Neuronal stem cell (in vitro differentiated cells): ENCODE results near the gene DBNDD1.

Source experiments
- DNase-seq: peaks from one replicate; pipeline ENCODE4 v3.0.0-alpha.2; 2013; ENCODE audit warnings: low spot score
- H2AFZ ChIP-seq: one replicate; pipeline ENCODE4 v1.6.1; 2013; ENCODE audit warnings: mild to moderate bottlenecking, low read length, inconsistent platforms
- H2AK5ac ChIP-seq: 2 replicates; pipeline ENCODE4 v1.6.1; 2013; ENCODE audit warnings: low read depth, mild to moderate bottlenecking, inconsistent platforms, low read length, moderate library complexity, mixed read lengths
- H2BK120ac ChIP-seq: 2 replicates; pipeline ENCODE4 v1.6.1; 2013; ENCODE audit warnings: low read depth, mild to moderate bottlenecking, inconsistent platforms, low read length, moderate library complexity, mixed read lengths
- H2BK12ac ChIP-seq: one replicate; pipeline ENCODE4 v1.6.1; 2013; ENCODE audit warnings: low read length, inconsistent platforms
- H2BK15ac ChIP-seq: 2 replicates; pipeline ENCODE4 v1.6.1; 2013; ENCODE audit warnings: mild to moderate bottlenecking, low read length, inconsistent platforms, mixed read lengths
- H2BK5ac ChIP-seq: one replicate; pipeline ENCODE4 v1.6.1; 2013; ENCODE audit warnings: inconsistent platforms, mild to moderate bottlenecking, low read length, moderate library complexity
- H3K14ac ChIP-seq: one replicate; pipeline ENCODE4 v1.6.1; 2013; ENCODE audit warnings: low read length, inconsistent platforms
- H3K18ac ChIP-seq: 2 replicates; pipeline ENCODE4 v1.6.1; 2013; ENCODE audit warnings: low read length, inconsistent platforms
- H3K23ac ChIP-seq: 2 replicates; pipeline ENCODE4 v1.6.1; 2013; ENCODE audit warnings: low read depth, mild to moderate bottlenecking, mixed read lengths, low read length, inconsistent platforms; ENCODE audit not compliant: poor library complexity
- H3K27ac ChIP-seq: replicated peaks from 3 replicates; pipeline ENCODE4 v1.5.1; 2013; ENCODE audit warnings: low read length, inconsistent platforms
- H3K27me3 ChIP-seq, 3 experiments: 2 replicates each; pipeline ENCODE4 v1.6.1; 2013; ENCODE audit warnings: low read length in 3 of 3, mild to moderate bottlenecking in 2 of 3, inconsistent platforms in 1 of 3, low read depth in 1 of 3, mixed read lengths in 1 of 3, moderate library complexity in 1 of 3; ENCODE audit not compliant: control insufficient read depth in 3 of 3, insufficient read depth in 3 of 3
- H3K36me3 ChIP-seq, 2 donors: replicated peaks in 1 of 2; 2 replicates each; pipeline ENCODE4 v1.6.1; 2013; ENCODE audit warnings: low read length in 2 of 2; ENCODE audit not compliant: control insufficient read depth in 2 of 2, insufficient read depth in 2 of 2
- H3K4ac ChIP-seq: 2 replicates; pipeline ENCODE4 v1.6.1; 2013; ENCODE audit warnings: inconsistent platforms, mild to moderate bottlenecking, low read length, moderate library complexity
- H3K4me1 ChIP-seq, 2 donors: 1 replicate in 1 of 2; 2 replicates in 1 of 2; pipeline ENCODE4 v1.6.1; 2013; ENCODE audit warnings: low read length in 2 of 2, low read depth in 1 of 2; ENCODE audit not compliant: control insufficient read depth in 2 of 2, insufficient read depth in 1 of 2
- H3K4me2 ChIP-seq: one replicate; pipeline ENCODE4 v1.6.1; 2013; ENCODE audit warnings: mild to moderate bottlenecking, low read length, inconsistent platforms; ENCODE audit not compliant: insufficient read depth, poor library complexity, severe bottlenecking
- H3K4me3 ChIP-seq, 2 donors: 2 replicates each; pipeline ENCODE4 v1.5.1; 2013; ENCODE audit warnings: low read length in 2 of 2, mild to moderate bottlenecking in 2 of 2, inconsistent platforms in 1 of 2, moderate library complexity in 1 of 2
- H3K79me1 ChIP-seq: one replicate; pipeline ENCODE4 v1.6.1; 2013; ENCODE audit warnings: low read depth, mild to moderate bottlenecking, inconsistent platforms, low read length, moderate library complexity
- H3K9ac ChIP-seq: one replicate; pipeline ENCODE4 v1.6.1; 2013; ENCODE audit warnings: mild to moderate bottlenecking, low read depth, low read length, inconsistent platforms; ENCODE audit not compliant: poor library complexity
- H3K9me3 ChIP-seq, 2 donors: replicated peaks in 1 of 2; 2 replicates each; pipeline versions ENCODE3 to v1.6.1; 2013; ENCODE audit warnings: low read length in 2 of 2, mild to moderate bottlenecking in 2 of 2, inconsistent platforms in 1 of 2, low read depth in 1 of 2, mixed read lengths in 1 of 2, moderate library complexity in 1 of 2; ENCODE audit not compliant: control insufficient read depth in 2 of 2, insufficient read depth in 1 of 2
- H4K8ac ChIP-seq: one replicate; pipeline ENCODE4 v1.6.1; 2013; ENCODE audit warnings: low read depth, mild to moderate bottlenecking, inconsistent platforms, low read length, moderate library complexity
- H4K91ac ChIP-seq: one replicate; pipeline ENCODE4 v1.6.1; 2013; ENCODE audit warnings: low read length, low read depth, mild to moderate bottlenecking, inconsistent platforms; ENCODE audit not compliant: poor library complexity
- WGBS, 2 donors: extraction: QIAGEN DNeasy Blood & Tissue Kit; methylation state at CpG; one replicate each; pipeline ENCODE4 v1.1.7; 2013; ENCODE audit warnings: missing lambda C conversion rate in 2 of 2, mixed read lengths in 1 of 2; ENCODE audit not compliant: insufficient read length in 2 of 2, insufficient replicate concordance in 1 of 2; ENCODE audit errors: extremely low coverage in 2 of 2; 5-methylcytosine and 5-hydroxymethylcytosine counted together

Gene DBNDD1

GRCh38 chr16:90041896-90042473 is 22.7 kb upstream of the DBNDD1 start:
- no peak overlapping the region for H2BK120ac ChIP-seq
- no peak overlapping the region for H2BK15ac ChIP-seq
- no peak for DNase-seq

GRCh38 chr16:90040152-90041023 is 21.1 kb upstream of the DBNDD1 start:
- Histone ChIP-seq H2BK5ac (no peak overlapping the region), H3K79me1 (peaks cover 3% of the 10 kb centered on the region), H2BK12ac (peak overlapping the region; percentile 99), H2AFZ (no peak overlapping the region), H4K8ac (no peak overlapping the region), H3K27me3 (peaks cover 0 to 20% (median 0%) of the 10 kb centered on the region in 3 experiments), H4K91ac (no peak overlapping the region), H3K18ac (no peak overlapping the region), H2BK15ac (no peak overlapping the region), H3K4me1 (no peaks in the 10 kb centered on the region), H3K9ac (no peak overlapping the region), H3K9me3 (peaks cover 0 to 4% of the 10 kb centered on the region in 2 donors), H3K23ac (peak overlapping the region; percentile 47), H3K4ac (no peak overlapping the region), H3K4me3 (no peak overlapping the region), H2BK120ac (no peak overlapping the region), H2AK5ac (no peak overlapping the region), H3K4me2 (no peak overlapping the region), H3K36me3 (peaks cover 0 to 3% of the 10 kb centered on the region in 2 donors), H3K14ac (no peak overlapping the region), H3K27ac (no peak overlapping the region)
- no peak for DNase-seq
- WGBS, 2 donors: no CpG with 5 or more reads among the region's 29 CpGs

More at GRCh38 chr16:90041896-90042473, 22.7 kb upstream of the DBNDD1 start:
- no CpG with 5 or more reads among the region's 16 CpGs for WGBS, 2 donors
- no peak overlapping the region for H3K27ac ChIP-seq
- no peak overlapping the region for H3K14ac ChIP-seq
- no peak overlapping the region for H3K4me3 ChIP-seq
- H4K8ac ChIP-seq: no peak overlapping the region
- H3K18ac ChIP-seq: no peak overlapping the region
- peaks cover 3% of the 10 kb centered on the region for H3K79me1 ChIP-seq
- H3K27me3 ChIP-seq: peaks cover 0 to 29% (median 0%) of the 10 kb centered on the region in 3 experiments
- H3K36me3 ChIP-seq: peaks cover 0 to 2% of the 10 kb centered on the region in 2 donors
- H2BK5ac ChIP-seq: no peak overlapping the region
- no peak overlapping the region for H2BK12ac ChIP-seq
- H3K4ac ChIP-seq: no peak overlapping the region
- H3K4me1 ChIP-seq: peaks cover 2 to 6% of the 10 kb centered on the region in 2 donors
- H3K4me2 ChIP-seq: no peak overlapping the region
- H3K9me3 ChIP-seq: no peaks in the 10 kb centered on the region
- H3K9ac ChIP-seq: no peak overlapping the region
- no peak overlapping the region for H2AK5ac ChIP-seq
- H3K23ac ChIP-seq: no peak overlapping the region
- no peak overlapping the region for H2AFZ ChIP-seq
- H4K91ac ChIP-seq: no peak overlapping the region

- WGBS, 2 donors: no CpG with 5 or more reads among the region's 12 CpGs
- Histone ChIP-seq H3K79me1 (no peaks in the 10 kb centered on the region), H2BK5ac (no peak overlapping the region), H3K4me3 (peak overlapping the region in 1 of 2 donors; percentile 9), H3K9me3 (peaks cover 0 to 6% of the 10 kb centered on the region in 2 donors), H2BK12ac (no peak overlapping the region), H3K4me1 (no peaks in the 10 kb centered on the region), H3K4me2 (no peak overlapping the region), H3K4ac (no peak overlapping the region), H4K91ac (no peak overlapping the region), H2AK5ac (no peak overlapping the region), H3K27ac (no peak overlapping the region), H4K8ac (no peak overlapping the region), H3K9ac (peak overlapping the region; percentile 37), H3K27me3 (peaks cover 0 to 14% (median 0%) of the 10 kb centered on the region in 3 experiments), H3K36me3 (peaks cover 0 to 6% of the 10 kb centered on the region in 2 donors), H2AFZ (no peak overlapping the region), H2BK15ac (peak overlapping the region; percentile 68), H3K23ac (no peak overlapping the region), H2BK120ac (no peak overlapping the region), H3K18ac (no peak overlapping the region), H3K14ac (no peak overlapping the region)
- no peak for DNase-seq
These were observed 18.0 kb upstream of the DBNDD1 start for GRCh38 chr16:90037276-90037675.

GRCh38 chr16:90035902-90036301 is 16.6 kb upstream of the DBNDD1 start:
- H3K23ac ChIP-seq: no peak overlapping the region
- no peaks in the 10 kb centered on the region for H3K4me1 ChIP-seq
- no peak overlapping the region for H2BK5ac ChIP-seq
- no peak overlapping the region for H2BK120ac ChIP-seq
- H3K79me1 ChIP-seq: no peaks in the 10 kb centered on the region
- H3K36me3 ChIP-seq: peaks cover 0 to 13% of the 10 kb centered on the region in 2 donors
- H3K27ac ChIP-seq: no peak overlapping the region
- peaks cover 0 to 10% (median 0%) of the 10 kb centered on the region in 3 experiments for H3K27me3 ChIP-seq
- no peak overlapping the region for H3K9ac ChIP-seq
- no peak overlapping the region for H4K8ac ChIP-seq
- DNase-seq: no peak
- H3K4me2 ChIP-seq: no peak overlapping the region
- H4K91ac ChIP-seq: no peak overlapping the region
- H3K18ac ChIP-seq: no peak overlapping the region
- no CpG with 5 or more reads among the region's 5 CpGs for WGBS, 2 donors
- H3K14ac ChIP-seq: no peak overlapping the region
- H2BK12ac ChIP-seq: no peak overlapping the region
- H2AK5ac ChIP-seq: no peak overlapping the region
- H3K9me3 ChIP-seq: peaks cover 0 to 13% of the 10 kb centered on the region in 2 donors
- no peak overlapping the region for H3K4me3 ChIP-seq
- no peak overlapping the region for H3K4ac ChIP-seq
- peak overlapping the region; percentile 67 for H2AFZ ChIP-seq
- H2BK15ac ChIP-seq: no peak overlapping the region
